Activated T-cell treated with anti-CD3 and anti-CD28 coated beads, Interleukin-2, amount 50 U/mL, for 72 hours (primary cell): ENCODE results near the gene AP3B2. TPM values are rescaled to one million over a fixed set of nuclear protein-coding genes. Genes with fewer than 3 reads are reported as not detected.
"Not testable (repeated sequence)": the region's sequence is repeated elsewhere in the genome, so short reads cannot be mapped to it uniquely, and the experiment has no call there.

Source experiments
- ATAC-seq, 2 donors: fragments of 150-1000 bp; cut with Tn5 transposase; replicated peaks in 1 of 2; 2 replicates each; pipeline ENCODE4 v1.10.0; 2021; ENCODE audit warnings: moderate library complexity in 2 of 2, mild to moderate bottlenecking in 1 of 2
- DNase-seq, 2 donors: peaks; one replicate each; pipeline ENCODE4 v3.0.0; 2021 to 2022; ENCODE audit warnings: mixed read lengths in 1 of 2
- H3K27ac Mint-ChIP-seq: one replicate; pipeline ENCODE4 v1.8.0; 2022; ENCODE audit warnings: mild to moderate bottlenecking, moderate library complexity, mixed read lengths
- H3K27me3 Mint-ChIP-seq: one replicate; pipeline ENCODE4 v1.8.0; 2022; ENCODE audit warnings: low read depth, mixed read lengths
- H3K36me3 Mint-ChIP-seq, 2 donors: one replicate each; pipeline ENCODE4 v1.8.0; 2022; ENCODE audit warnings: mixed read lengths in 2 of 2, mild to moderate bottlenecking in 1 of 2; ENCODE audit not compliant: insufficient read depth in 2 of 2
- H3K4me1 Mint-ChIP-seq: one replicate; pipeline ENCODE4 v1.8.0; 2022; ENCODE audit warnings: low read depth, mixed read lengths
- H3K4me3 Mint-ChIP-seq, 2 donors: one replicate each; pipeline ENCODE4 v1.8.0; 2022; ENCODE audit warnings: mild to moderate bottlenecking in 2 of 2, mixed read lengths in 2 of 2, moderate library complexity in 2 of 2
- H3K9me3 Mint-ChIP-seq, 2 donors: one replicate each; pipeline ENCODE4 v1.8.0; 2022; ENCODE audit warnings: mixed read lengths in 2 of 2
- total RNA-seq, 2 donors: library from RNA; stranded (reverse); gene quantifications; one replicate each; pipeline ENCODE4 v1.2.3, GENCODE V29; 2022

Gene AP3B2
- total RNA-seq, 2 donors from 2014 or later = 1.7 to 7.5 TPM

DNA sequence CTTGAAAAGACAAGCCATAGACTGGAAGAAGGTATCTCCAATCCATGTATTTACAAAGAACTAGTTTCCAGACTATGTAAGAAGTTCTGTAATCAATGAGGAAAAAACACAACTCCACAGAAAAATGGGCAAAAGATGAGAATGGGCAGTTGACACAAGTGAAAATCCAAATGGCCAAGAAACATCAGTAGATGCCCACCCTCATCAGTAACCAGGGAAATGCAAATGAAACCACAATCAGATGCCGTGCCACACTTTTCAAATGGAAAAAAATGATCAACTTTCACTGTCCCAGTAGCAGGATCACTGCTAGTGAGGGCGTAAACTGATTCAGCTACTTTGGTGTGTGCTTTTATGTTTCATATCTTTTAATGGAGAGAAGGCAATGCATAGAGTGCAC is 58.0 kb downstream of the AP3B2 start:
- H3K36me3 Mint-ChIP-seq = no peaks in the 10 kb centered on the region
- H3K27ac Mint-ChIP-seq = no peak overlapping the region
- ATAC-seq = no peak
- H3K9me3 Mint-ChIP-seq = no peaks in the 10 kb centered on the region
- no peak for DNase-seq
- no peaks in the 10 kb centered on the region for H3K4me1 Mint-ChIP-seq
- no peak overlapping the region for H3K4me3 Mint-ChIP-seq
- H3K27me3 Mint-ChIP-seq = peaks cover 45% of the 10 kb centered on the region

DNA sequence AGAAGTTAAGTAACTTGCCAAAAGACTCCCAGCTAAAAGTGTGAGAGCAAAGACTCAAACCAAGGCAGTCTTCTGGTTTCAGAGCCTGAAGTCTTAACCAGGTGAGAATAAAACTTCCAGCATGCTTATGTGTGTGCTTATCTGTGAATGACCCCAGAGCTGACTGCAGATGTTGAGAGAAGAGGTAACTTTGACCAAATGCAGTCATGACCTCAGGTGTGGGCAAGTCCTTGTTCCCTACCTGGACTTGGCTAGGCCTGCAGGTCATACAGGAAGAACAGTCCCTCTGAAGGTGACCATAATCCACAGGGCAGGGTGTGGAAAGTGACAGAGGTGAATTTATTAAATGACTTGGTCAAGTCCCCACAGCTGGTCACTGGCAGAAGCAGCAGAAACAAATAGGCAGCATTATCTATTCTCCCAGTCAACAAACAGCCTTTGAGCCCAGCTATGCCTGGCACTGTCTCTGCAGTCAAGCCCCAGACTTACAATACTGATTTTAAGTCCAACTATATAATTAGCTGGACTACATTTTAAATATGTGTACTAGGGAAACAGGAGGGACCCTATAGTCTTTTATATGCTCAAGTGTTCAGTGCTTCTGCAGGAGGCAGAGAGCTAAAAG is 59.5 kb downstream of the AP3B2 start:
- Mint-ChIP-seq H3K9me3 (no peaks in the 10 kb centered on the region), H3K36me3 (peaks cover 0 to 2% of the 10 kb centered on the region in 2 donors), H3K4me3 (no peak overlapping the region), H3K27ac (no peak overlapping the region), H3K27me3 (peaks cover 52% of the 10 kb centered on the region), H3K4me1 (peaks cover 5% of the 10 kb centered on the region)
- ATAC-seq (no peak), DNase-seq (no peak)

DNA sequence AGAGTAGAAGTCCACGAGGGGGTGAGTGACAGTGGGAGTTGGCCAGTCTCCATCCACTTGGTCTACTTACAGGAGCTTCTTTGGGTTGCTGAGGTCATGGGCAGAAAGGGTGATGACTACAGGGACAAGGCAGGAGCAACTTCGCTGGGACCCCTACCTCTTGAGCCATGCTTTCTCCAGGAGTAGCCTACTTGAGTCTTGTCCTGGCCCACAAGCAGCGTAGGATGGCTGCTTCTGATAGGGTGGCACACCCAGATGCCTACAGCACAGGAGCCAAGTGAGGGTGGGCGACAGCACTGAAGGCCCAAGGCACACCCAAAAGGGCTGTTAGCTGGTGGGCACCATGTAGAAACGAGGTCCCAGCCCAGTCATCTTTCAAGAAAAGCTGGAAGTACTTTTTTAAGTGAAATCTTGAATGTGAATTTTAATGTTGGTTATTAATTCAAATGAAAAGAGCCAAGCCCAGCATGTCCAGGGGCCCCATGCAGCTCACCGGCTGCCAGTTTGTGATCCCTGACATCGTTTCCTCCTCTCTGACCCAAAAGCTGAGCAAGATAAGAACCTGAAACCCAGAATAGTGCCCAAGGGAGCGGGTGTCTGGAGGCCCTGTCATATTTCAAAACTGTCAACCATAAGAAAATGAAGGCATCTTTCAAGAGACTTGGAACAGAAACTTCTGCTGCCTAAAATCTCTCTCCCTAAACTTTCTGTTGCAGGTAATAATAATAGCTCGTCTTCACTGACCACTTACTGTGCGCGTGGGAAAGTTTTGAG is 60.3 kb downstream of the AP3B2 start:
- peaks cover 57% of the 10 kb centered on the region for H3K27me3 Mint-ChIP-seq
- H3K4me3 Mint-ChIP-seq = no peak overlapping the region

DNA sequence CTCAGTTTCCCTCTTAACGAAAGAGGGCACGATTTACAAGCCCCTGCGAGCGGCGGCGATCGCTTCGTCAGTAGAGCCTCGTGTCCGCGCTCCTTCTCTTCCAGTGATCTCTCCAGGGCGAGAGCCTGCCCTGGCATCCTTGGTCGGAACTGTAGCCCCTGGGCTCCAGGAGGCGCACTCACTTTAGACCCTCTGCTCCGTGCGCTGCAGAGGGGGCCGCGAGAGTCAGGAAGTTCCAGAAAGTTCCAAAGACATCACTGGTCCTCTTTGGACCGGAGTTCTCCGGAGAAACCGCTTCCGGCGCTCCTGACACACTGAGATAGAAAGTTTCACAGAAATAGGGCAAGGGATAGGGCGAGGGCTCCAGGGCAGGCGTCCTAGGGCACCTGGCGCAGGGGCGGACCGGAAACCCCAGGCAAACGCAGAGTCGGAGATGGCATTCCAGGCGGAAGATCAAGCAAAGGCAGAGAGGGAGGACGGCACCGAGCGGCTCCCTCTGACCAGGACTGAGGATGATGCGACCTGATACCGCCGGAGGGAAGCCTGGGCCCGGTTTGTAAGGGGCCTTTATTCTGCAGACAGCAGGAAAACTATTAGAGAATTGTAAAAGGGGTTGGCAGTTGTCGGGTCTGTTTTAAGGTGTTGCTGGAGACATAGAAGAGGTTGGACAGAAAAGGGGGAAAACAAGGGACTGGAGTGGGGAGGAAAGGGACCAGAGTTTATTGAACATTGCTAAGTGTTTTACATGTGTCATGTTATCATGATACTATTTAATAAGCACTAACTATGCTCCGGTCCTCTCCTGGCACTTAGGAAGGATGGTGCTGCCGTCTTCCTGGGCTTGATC is 61.2 kb downstream of the AP3B2 start:
- H3K36me3 Mint-ChIP-seq = peaks cover 0 to 2% of the 10 kb centered on the region in 2 donors
- H3K4me3 Mint-ChIP-seq = peak overlapping the region; percentile 24 to 66
- H3K27ac Mint-ChIP-seq = no peak overlapping the region
- peaks cover 5% of the 10 kb centered on the region for H3K4me1 Mint-ChIP-seq
- no peak for DNase-seq
- ATAC-seq = no peak
- peaks cover 64% of the 10 kb centered on the region for H3K27me3 Mint-ChIP-seq
- H3K9me3 Mint-ChIP-seq = no peaks in the 10 kb centered on the region

More for the DNA sequence above, 60.3 kb downstream of the AP3B2 start:
- no peak for ATAC-seq
- peaks cover 0 to 2% of the 10 kb centered on the region in 2 donors for H3K36me3 Mint-ChIP-seq
- DNase-seq = no peak
- peaks cover 5% of the 10 kb centered on the region for H3K4me1 Mint-ChIP-seq
- H3K27ac Mint-ChIP-seq = no peak overlapping the region
- H3K9me3 Mint-ChIP-seq = no peaks in the 10 kb centered on the region

DNA sequence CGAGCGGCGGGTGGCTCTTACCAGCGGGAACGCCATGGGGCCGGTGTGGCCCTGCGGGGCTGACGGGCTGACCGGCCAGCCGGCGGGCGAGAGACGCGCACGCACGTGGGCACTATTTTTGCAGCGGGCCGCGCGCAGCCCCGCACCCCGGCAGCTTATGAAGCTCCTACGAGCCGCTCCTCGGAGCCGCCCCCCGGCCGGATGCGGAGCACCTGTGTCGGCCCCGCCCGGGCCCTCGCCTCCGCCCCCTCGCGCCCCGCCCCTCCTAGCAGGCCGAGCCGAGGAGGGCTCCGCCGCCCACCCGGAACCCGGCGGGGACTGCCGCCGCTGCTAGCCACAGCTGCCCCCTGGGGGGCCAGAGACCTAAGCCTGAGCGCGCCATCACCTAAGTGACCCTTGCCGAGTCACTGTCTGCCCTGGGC is 61.8 kb downstream of the AP3B2 start:
- DNase-seq (peak; percentile 55 to 63), ATAC-seq (peak; percentile 79 to 82)
- Mint-ChIP-seq H3K4me1 (peaks cover 5% of the 10 kb centered on the region), H3K4me3 (peak overlapping the region; percentile 24 to 66), H3K36me3 (peaks cover 0 to 2% of the 10 kb centered on the region in 2 donors), H3K9me3 (no peaks in the 10 kb centered on the region), H3K27ac (no peak overlapping the region), H3K27me3 (peaks cover 61% of the 10 kb centered on the region)

DNA sequence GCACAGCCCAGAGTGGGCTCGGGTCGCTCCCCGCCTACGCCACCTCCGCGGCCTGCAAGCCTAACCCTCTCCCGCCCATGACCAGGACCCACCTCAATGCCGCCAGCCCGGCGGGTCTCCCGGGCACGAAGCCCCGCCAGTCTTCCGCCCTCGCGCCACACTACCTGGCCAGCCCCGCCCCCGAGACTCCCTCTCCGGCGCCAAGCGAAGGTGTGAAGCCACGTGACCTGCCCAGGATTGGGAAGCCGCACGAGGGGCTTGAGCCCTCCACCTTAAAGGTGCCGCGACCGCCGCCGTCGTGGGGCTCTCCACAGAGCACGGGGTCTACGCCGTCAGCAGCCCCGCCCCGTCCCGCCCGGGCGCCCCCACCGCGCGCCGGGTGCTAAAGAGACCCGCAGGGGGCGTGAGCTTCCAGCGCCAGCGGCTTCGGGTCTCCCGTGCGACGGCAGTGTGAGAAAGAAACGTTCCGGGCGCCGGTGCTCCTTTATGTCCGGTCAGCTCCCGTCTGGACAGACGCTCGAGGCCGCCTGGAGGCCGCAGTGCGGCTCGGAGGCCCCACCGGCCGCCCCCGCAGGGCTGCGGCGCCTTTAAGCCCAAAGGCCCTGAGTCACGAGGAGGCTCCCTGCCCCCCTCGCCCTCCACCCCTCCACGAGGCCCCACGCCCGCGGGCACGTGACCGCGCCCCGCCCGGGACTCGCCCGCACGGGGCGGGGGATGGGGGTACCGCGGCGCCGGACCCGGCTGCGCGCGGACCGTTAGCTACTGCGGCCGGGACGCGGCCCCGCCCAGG is 62.4 kb downstream of the AP3B2 start, which contains the start of gene CPEB1:
Gene CPEB1 (minus strand): TSS at position 319 of the 790 bp plus-strand sequence. CDS start 18,904 bp downstream, outside the sequence.
- H3K27me3 Mint-ChIP-seq = peaks cover 55% of the 10 kb centered on the region
- peak; percentile 46 to 51 for DNase-seq

DNA sequence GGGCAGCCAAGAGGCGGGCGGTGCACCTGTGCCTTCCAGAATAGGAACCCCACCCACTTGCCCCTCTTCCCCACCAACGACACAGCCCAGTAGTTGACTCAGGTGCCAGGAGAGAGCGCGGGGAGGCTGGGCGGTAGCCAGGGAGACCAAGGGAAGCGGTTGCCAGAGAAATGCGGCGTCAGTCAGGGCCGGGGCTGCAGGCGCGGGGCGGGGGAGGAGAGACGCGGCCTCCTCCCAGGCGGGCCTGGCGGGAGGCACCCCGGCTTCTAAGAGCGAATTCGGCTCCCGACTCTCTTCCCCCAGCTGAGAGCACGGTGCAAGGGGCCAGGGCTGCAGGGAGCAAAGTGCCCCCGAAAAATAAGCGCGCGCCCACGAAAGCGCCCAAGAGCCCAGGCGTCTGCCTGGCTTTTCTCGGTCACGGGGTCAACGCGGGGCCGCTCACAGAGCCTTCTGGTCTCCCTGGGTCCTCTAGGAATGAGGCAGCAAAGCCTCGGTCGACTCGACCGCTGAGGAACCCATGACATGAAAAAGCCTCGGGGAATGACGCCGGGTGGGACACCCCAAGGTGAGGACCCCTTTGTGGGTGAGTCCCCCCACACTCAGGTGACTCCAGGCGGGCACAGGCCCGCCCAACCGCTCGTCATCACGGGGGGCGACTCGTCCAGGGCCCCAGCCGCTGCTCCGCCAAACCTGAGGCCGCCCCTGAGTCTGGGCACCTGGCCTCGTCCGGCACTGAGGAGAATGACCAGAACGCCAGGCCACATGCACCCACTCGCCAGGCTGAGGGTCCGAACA is 63.2 kb downstream of the AP3B2 start:
- H3K36me3 Mint-ChIP-seq = peaks cover 0 to 2% of the 10 kb centered on the region in 2 donors
- no peak overlapping the region for H3K27ac Mint-ChIP-seq
- DNase-seq = peak; percentile 11 to 19
- ATAC-seq = peak in 1 of 2 donors; percentile 20
- no peaks in the 10 kb centered on the region for H3K9me3 Mint-ChIP-seq
- peak overlapping the region; percentile 64 to 75 for H3K4me3 Mint-ChIP-seq
- H3K4me1 Mint-ChIP-seq = peaks cover 5% of the 10 kb centered on the region
- H3K27me3 Mint-ChIP-seq = peaks cover 51% of the 10 kb centered on the region

More for the DNA sequence above, 62.4 kb downstream of the AP3B2 start, which contains the start of gene CPEB1:
- H3K4me3 Mint-ChIP-seq = peak within 1 kb of the TSS; percentile 64 to 75
- peaks cover 5% of the 10 kb centered on the region for H3K4me1 Mint-ChIP-seq
- H3K36me3 Mint-ChIP-seq = peaks cover 0 to 2% of the 10 kb centered on the region in 2 donors
- peak; percentile 74 to 77 for ATAC-seq
- no peak within 1 kb of the TSS for H3K27ac Mint-ChIP-seq
- H3K9me3 Mint-ChIP-seq = no peaks in the 10 kb centered on the region

DNA sequence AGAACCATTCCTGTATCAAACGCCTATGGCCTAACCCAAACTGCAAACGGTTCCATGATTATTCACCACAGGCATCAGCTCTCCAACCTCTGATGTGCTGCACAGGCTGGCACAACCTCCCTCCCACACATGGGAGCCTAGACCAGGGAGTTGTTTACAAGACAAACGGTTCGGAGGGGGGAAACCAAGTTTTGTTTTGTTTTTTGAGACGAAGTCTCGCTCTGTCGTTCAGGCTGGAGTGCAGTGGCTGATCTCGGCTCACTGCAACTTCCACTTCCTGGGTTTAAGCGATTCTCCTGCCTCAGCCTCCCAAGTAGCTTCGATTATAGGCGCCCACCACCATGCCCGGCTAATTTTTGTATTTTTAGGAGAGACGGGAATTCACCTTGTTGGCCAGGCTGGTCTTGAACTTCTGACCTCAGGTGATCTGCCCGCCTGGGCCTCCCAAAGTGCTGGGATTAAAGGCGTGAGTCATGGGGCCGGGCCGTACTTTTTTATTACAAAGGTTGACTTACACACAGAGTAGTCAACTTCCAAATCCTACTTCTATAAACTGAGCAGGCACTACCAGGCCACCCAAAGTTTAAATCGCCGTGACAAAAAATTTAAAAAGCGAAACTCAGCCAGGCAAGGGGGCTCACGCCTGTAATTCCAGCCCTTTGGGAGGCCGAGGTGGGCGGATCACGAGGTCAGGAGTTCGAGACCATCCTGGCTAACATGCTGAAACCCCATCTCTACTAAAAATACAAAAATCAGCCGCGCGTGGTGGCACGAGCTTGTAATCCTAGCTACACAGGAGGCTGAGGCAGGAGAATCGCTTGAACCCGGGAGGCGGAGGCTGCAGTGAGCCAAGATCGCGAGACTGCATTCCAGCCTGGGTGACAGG is 64.5 kb downstream of the AP3B2 start:
- H3K4me1 Mint-ChIP-seq, H3K36me3 Mint-ChIP-seq, DNase-seq, H3K9me3 Mint-ChIP-seq, H3K27ac Mint-ChIP-seq, ATAC-seq, H3K4me3 Mint-ChIP-seq: not testable (repeated sequence)
- peaks cover 54% of the 10 kb centered on the region for H3K27me3 Mint-ChIP-seq

DNA sequence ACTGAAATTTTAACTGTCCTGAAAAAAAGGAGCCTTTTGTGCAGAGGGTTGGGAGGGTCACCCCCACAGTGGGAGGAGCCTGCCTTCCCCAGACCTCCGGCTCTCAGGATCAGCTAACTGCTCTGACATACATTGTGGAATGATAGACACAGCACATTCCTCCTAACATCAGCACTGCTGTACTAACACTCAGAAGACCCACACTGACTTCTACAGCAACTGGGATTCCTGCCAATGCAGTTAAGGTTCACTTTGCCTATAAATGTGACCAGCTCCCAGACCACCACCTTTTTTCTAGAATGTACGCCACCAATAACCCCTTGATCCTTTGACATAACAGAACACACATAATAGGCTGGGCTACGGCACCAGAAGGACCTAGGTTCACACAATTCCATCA is 65.7 kb downstream of the AP3B2 start:
- Mint-ChIP-seq H3K4me3 (no peak overlapping the region), H3K27ac (no peak overlapping the region)
- no peak for ATAC-seq

DNA sequence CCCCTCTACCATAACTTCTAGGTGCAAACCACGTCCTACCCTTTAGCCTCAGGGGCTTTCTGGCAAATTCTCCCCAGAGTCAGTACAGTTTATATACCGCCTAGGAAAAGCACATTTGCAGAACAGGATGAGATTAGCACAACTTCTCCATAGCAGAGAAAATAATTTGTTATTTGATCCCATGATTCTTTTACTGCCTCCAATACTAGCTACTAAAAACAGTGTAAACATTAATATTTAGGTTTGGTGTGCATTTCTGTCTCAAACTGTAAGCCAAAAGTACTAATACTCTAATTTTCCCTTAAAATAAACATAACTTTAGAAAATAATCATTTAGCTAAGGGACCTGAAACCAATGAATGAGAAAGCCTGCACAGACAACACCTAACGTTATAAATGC is 67.0 kb downstream of the AP3B2 start:
- peaks cover 5% of the 10 kb centered on the region for H3K4me1 Mint-ChIP-seq
- ATAC-seq = no peak
- H3K9me3 Mint-ChIP-seq = no peaks in the 10 kb centered on the region
- H3K27ac Mint-ChIP-seq = no peak overlapping the region
- H3K36me3 Mint-ChIP-seq = peaks cover 0 to 2% of the 10 kb centered on the region in 2 donors
- DNase-seq = no peak
- peaks cover 41% of the 10 kb centered on the region for H3K27me3 Mint-ChIP-seq
- no peak overlapping the region for H3K4me3 Mint-ChIP-seq

More for the DNA sequence above, 65.7 kb downstream of the AP3B2 start:
- Mint-ChIP-seq H3K4me1 (peaks cover 5% of the 10 kb centered on the region), H3K9me3 (no peaks in the 10 kb centered on the region), H3K27me3 (peaks cover 49% of the 10 kb centered on the region), H3K36me3 (peaks cover 0 to 2% of the 10 kb centered on the region in 2 donors)
- DNase-seq = no peak
